H9 (cell line): ENCODE results near the gene CNKSR1. TPM values are rescaled to one million over a fixed set of nuclear protein-coding genes. Genes with fewer than 3 reads are reported as not detected.

Source experiments
- DNase-seq: peaks from one replicate; pipeline ENCODE4 v3.0.0-alpha.2; 2017
- H2AFZ ChIP-seq: one replicate; pipeline ENCODE4 v1.6.1; 2013; ENCODE audit warnings: mild to moderate bottlenecking, low read length, control low read depth, moderate library complexity
- H2AK5ac ChIP-seq: 2 replicates; pipeline ENCODE4 v1.6.1; 2013; ENCODE audit warnings: low read length, control low read depth, mixed read lengths; ENCODE audit not compliant: insufficient read length
- H2BK120ac ChIP-seq: one replicate; pipeline ENCODE4 v1.6.1; 2013; ENCODE audit warnings: low read depth, mild to moderate bottlenecking, low read length, control low read depth, inconsistent platforms; ENCODE audit not compliant: poor library complexity, severe bottlenecking
- H2BK12ac ChIP-seq: 2 replicates; pipeline ENCODE4 v1.6.1; 2013; ENCODE audit warnings: low read length, control low read depth, mixed read lengths, low read depth; ENCODE audit not compliant: insufficient read length
- H2BK15ac ChIP-seq: 2 replicates; pipeline ENCODE4 v1.6.1; 2013; ENCODE audit warnings: low read depth, low read length, control low read depth
- H2BK20ac ChIP-seq: one replicate; pipeline ENCODE4 v1.6.1; 2013; ENCODE audit warnings: low read depth, mild to moderate bottlenecking, low read length, control low read depth, inconsistent platforms; ENCODE audit not compliant: poor library complexity, severe bottlenecking
- H2BK5ac ChIP-seq: 2 replicates; pipeline ENCODE4 v1.6.1; 2013; ENCODE audit warnings: low read length, control low read depth, mixed read lengths; ENCODE audit not compliant: insufficient read length
- H3K14ac ChIP-seq: 2 replicates; pipeline ENCODE4 v1.6.1; 2013; ENCODE audit warnings: low read length, control low read depth; ENCODE audit not compliant: insufficient read depth
- H3K18ac ChIP-seq: 2 replicates; pipeline ENCODE4 v1.6.1; 2013; ENCODE audit warnings: low read depth, mild to moderate bottlenecking, mixed read lengths, low read length, control low read depth; ENCODE audit not compliant: insufficient read length
- H3K23ac ChIP-seq: 2 replicates; pipeline ENCODE4 v1.6.1; 2013; ENCODE audit warnings: low read length, control low read depth, mixed read lengths, low read depth; ENCODE audit not compliant: insufficient read length
- H3K23me2 ChIP-seq: 2 replicates; pipeline ENCODE4 v1.6.1; 2013; ENCODE audit warnings: low read depth, mild to moderate bottlenecking, mixed read lengths, low read length, control low read depth; ENCODE audit not compliant: insufficient read length, poor library complexity, severe bottlenecking
- H3K27ac ChIP-seq: 2 replicates; pipeline ENCODE4 v1.5.1; 2013; ENCODE audit warnings: low read length, control low read depth, mixed read lengths, low read depth; ENCODE audit not compliant: insufficient read length
- H3K27me3 ChIP-seq: 2 replicates; pipeline ENCODE4 v1.6.1; 2013; ENCODE audit warnings: low read length, control low read depth, inconsistent platforms; ENCODE audit not compliant: insufficient read depth
- H3K4ac ChIP-seq: 2 replicates; pipeline ENCODE4 v1.6.1; 2013; ENCODE audit warnings: low read depth, mild to moderate bottlenecking, control low read depth, inconsistent platforms, low read length, moderate library complexity
- H3K4me1 ChIP-seq: 2 replicates; pipeline ENCODE4 v1.6.1; 2013; ENCODE audit warnings: low read length, control low read depth, inconsistent platforms; ENCODE audit not compliant: insufficient read depth
- H3K4me2 ChIP-seq: 2 replicates; pipeline ENCODE4 v1.6.1; 2013; ENCODE audit warnings: low read length, control low read depth, mixed read lengths; ENCODE audit not compliant: insufficient read length, insufficient read depth
- H3K56ac ChIP-seq: 2 replicates; pipeline ENCODE4 v1.6.1; 2013; ENCODE audit warnings: low read depth, mild to moderate bottlenecking, mixed read lengths, low read length, control low read depth; ENCODE audit not compliant: insufficient read length
- H3K79me1 ChIP-seq: 2 replicates; pipeline ENCODE4 v1.6.1; 2013; ENCODE audit warnings: low read depth, mild to moderate bottlenecking, moderate library complexity, low read length, control low read depth, inconsistent platforms; ENCODE audit not compliant: insufficient read depth, poor library complexity, severe bottlenecking
- H3K79me2 ChIP-seq: 2 replicates; pipeline ENCODE4 v1.6.1; 2013; ENCODE audit warnings: low read length, control low read depth, inconsistent platforms; ENCODE audit not compliant: insufficient read depth
- H3K9ac ChIP-seq: 2 replicates; pipeline ENCODE4 v1.6.1; 2013; ENCODE audit warnings: low read length, control low read depth, mixed read lengths; ENCODE audit not compliant: insufficient read length; ENCODE audit errors: extremely low read depth
- H3K9me3 ChIP-seq: one replicate; pipeline ENCODE4 v1.6.1; 2013; ENCODE audit warnings: low read depth, low read length, inconsistent platforms; ENCODE audit not compliant: control insufficient read depth
- H3T11ph ChIP-seq: one replicate; pipeline ENCODE4 v1.6.1; 2013; ENCODE audit warnings: mild to moderate bottlenecking, low read length, control low read depth, inconsistent platforms
- H4K20me1 ChIP-seq: one replicate; pipeline ENCODE4 v1.6.1; 2013; ENCODE audit not compliant: control insufficient read depth, insufficient read length, insufficient read depth
- H4K5ac ChIP-seq: 2 replicates; pipeline ENCODE4 v1.6.1; 2013; ENCODE audit warnings: low read depth, mild to moderate bottlenecking, mixed read lengths, low read length, control low read depth; ENCODE audit not compliant: insufficient read length
- H4K8ac ChIP-seq: replicated peaks from 2 replicates; pipeline ENCODE4 v1.6.1; 2013; ENCODE audit warnings: low read length, control low read depth, mixed read lengths, low read depth; ENCODE audit not compliant: insufficient read length
- H4K91ac ChIP-seq: 2 replicates; pipeline ENCODE4 v1.6.1; 2013; ENCODE audit warnings: low read depth, mild to moderate bottlenecking, moderate library complexity, mixed read lengths, low read length, control low read depth; ENCODE audit not compliant: insufficient read length
- H3K27ac Mint-ChIP-seq, 3 experiments: 2 replicates in 2 of 3; 3 replicates in 1 of 3; pipeline ENCODE4 v1.8.0; 2020 to 2021; ENCODE audit warnings: mixed read lengths in 3 of 3, mild to moderate bottlenecking in 1 of 3, moderate library complexity in 1 of 3
- H3K27me3 Mint-ChIP-seq: 2 replicates; pipeline ENCODE4 v1.8.0; 2021; ENCODE audit warnings: low read depth, mild to moderate bottlenecking, moderate library complexity, mixed read lengths
- H3K36me3 Mint-ChIP-seq, 3 experiments: 2 replicates in 2 of 3; 3 replicates in 1 of 3; pipeline ENCODE4 v1.8.0; 2020 to 2021; ENCODE audit warnings: low read depth in 3 of 3, mixed read lengths in 3 of 3; ENCODE audit not compliant: insufficient read depth in 1 of 3
- H3K4me1 Mint-ChIP-seq, 2 experiments: 2 replicates each; pipeline ENCODE4 v1.8.0; 2020; ENCODE audit warnings: mixed read lengths in 2 of 2
- H3K4me3 Mint-ChIP-seq, 2 experiments: 2 replicates in 1 of 2; 3 replicates in 1 of 2; pipeline ENCODE4 v1.8.0; 2020 to 2021; ENCODE audit warnings: mild to moderate bottlenecking in 2 of 2, mixed read lengths in 2 of 2, moderate library complexity in 1 of 2
- H3K9me3 Mint-ChIP-seq, 2 experiments: 2 replicates in 1 of 2; 3 replicates in 1 of 2; pipeline ENCODE4 v1.8.0; 2020; ENCODE audit warnings: mild to moderate bottlenecking in 2 of 2, mixed read lengths in 2 of 2, moderate library complexity in 1 of 2
- CTCF ChIP-seq: fragments of 200-600 bp; sonication (generic); conservative IDR thresholded peaks from 3 replicates; pipeline ENCODE4 v1.8.0; 2021; ENCODE audit warnings: antibody characterized with exemption, mild to moderate bottlenecking
- WGBS: extraction: QIAGEN DNeasy Blood & Tissue Kit; methylation state at CpG from one replicate; pipeline ENCODE4 v1.1.7; 2013; ENCODE audit warnings: missing lambda C conversion rate, low lambda C conversion rate, mixed read lengths; ENCODE audit not compliant: insufficient read length; ENCODE audit errors: extremely low coverage; 5-methylcytosine and 5-hydroxymethylcytosine counted together
- total RNA-seq: library from RNA; stranded (reverse); gene quantifications from 2 replicates; pipeline ENCODE4 v1.2.1, GENCODE V29; 2021

The CNKSR1 gene
- total RNA-seq, 1 experiment from 2014 or later: 26.3 TPM

- no peak for TF ChIP-seq CTCF
- Mint-ChIP-seq H3K27me3 (peaks cover 8% of the 10 kb centered on the region), H3K4me1 (peaks cover 16 to 23% of the 10 kb centered on the region in 2 experiments), H3K27ac (no peak overlapping the region), H3K4me3 (no peak overlapping the region), H3K9me3 (no peaks in the 10 kb centered on the region), H3K36me3 (no peaks in the 10 kb centered on the region)
- no peaks in the 10 kb centered on the region for H3K27me3 ChIP-seq
- no peak overlapping the region for H3T11ph ChIP-seq
- H2AFZ ChIP-seq: no peak overlapping the region
- no peak overlapping the region for H3K56ac ChIP-seq
- H3K14ac ChIP-seq: no peak overlapping the region
- H2BK12ac ChIP-seq: no peak overlapping the region
- no peaks in the 10 kb centered on the region for H3K9me3 ChIP-seq
- no peaks in the 10 kb centered on the region for H3K23me2 ChIP-seq
- H3K4me1 ChIP-seq: no peaks in the 10 kb centered on the region
- no peak overlapping the region for H3K27ac ChIP-seq
- H2BK15ac ChIP-seq: no peak overlapping the region
- H2BK20ac ChIP-seq: no peak overlapping the region
- no peak overlapping the region for H3K18ac ChIP-seq
- no peak overlapping the region for H4K8ac ChIP-seq
- no peak overlapping the region for H3K4ac ChIP-seq
- no peak overlapping the region for H3K4me2 ChIP-seq
- H2BK120ac ChIP-seq: no peak overlapping the region
- no peaks in the 10 kb centered on the region for H4K20me1 ChIP-seq
- H2AK5ac ChIP-seq: no peak overlapping the region
- no peak for DNase-seq
- H3K79me2 ChIP-seq: no peaks in the 10 kb centered on the region
- H3K23ac ChIP-seq: no peak overlapping the region
- H3K79me1 ChIP-seq: no peaks in the 10 kb centered on the region
- WGBS: no CpG with 5 or more reads among the region's 3 CpGs
- no peak overlapping the region for H4K5ac ChIP-seq
- no peak overlapping the region for H2BK5ac ChIP-seq
- no peak overlapping the region for H3K9ac ChIP-seq
- H4K91ac ChIP-seq: no peak overlapping the region
Observed at GRCh38 chr1:26195805-26196204, 18.5 kb downstream of the CNKSR1 start.
